Smooth muscle cell of the brain vasculature (primary cell): ENCODE data around the gene AHI1.
"Not testable (repeated sequence)": the region's sequence is repeated elsewhere in the genome, so short reads cannot be mapped to it uniquely, and the experiment has no call there.

Source experiments
- DNase-seq: peaks from one replicate; pipeline ENCODE4 v3.0.0-alpha.2; 2012; ENCODE audit warnings: low read depth, low spot score

Gene AHI1

GRCh38 chr6:135505648-135506047, 8.1 kb upstream of the AHI1 start:
- DNase-seq = no peak

- DNase-seq = no peak
Observed at GRCh38 chr6:135505222-135505621, 7.7 kb upstream of the AHI1 start.

DNA sequence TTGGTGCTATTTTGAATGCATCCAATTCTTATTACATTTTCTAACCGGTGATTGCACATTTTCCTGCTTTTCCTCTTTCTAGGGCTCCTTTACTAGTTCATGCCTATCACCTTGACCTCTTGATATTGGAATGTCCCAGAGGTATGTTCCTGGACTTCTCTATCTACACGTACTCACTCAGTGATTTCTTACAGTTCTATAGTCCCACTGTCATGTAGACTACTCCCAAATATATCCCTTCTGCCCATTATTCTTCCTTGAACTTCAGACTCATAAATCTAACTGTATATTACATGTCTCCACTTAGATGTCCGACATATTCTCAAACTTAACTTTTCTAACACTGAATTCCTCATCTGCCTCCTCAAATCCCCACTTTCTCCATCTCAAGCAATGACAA, 7.2 kb upstream of the AHI1 start:
- DNase-seq = no peak

DNA sequence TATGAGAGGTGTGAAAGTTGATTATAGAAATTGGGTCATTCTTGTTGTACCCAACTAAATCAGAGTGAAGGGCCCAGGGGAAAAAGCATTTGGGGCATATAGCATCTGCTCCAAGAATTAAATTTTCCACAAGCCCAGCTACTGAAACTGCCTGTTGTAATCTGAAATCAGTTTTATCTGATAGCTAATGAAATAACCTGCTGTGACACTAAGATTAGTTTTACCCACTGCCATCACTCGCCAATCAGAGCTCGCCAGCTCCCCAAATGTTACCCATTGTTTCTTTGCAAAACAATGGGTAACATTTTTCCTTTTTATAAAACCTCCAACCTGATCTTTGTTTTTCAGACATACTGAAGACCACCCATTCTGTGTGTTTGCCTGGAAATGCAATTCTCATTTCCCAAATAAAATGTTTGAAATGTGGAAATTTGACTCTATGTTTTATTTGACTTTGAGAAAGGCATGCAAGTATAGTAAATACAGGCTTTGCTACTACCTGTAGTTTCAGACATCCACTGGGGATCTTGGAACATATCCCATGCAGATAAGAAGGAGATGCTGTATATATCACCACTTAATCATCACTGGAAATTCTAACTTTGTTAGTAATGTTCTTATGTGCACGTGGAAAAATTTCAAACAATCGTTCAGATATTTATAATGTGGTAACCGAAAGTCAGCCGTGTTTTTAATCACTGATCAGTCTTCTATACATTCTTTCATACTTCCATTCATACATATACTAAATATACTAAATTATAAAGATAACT, 6.3 kb upstream of the AHI1 start:
- no peak for DNase-seq

DNA sequence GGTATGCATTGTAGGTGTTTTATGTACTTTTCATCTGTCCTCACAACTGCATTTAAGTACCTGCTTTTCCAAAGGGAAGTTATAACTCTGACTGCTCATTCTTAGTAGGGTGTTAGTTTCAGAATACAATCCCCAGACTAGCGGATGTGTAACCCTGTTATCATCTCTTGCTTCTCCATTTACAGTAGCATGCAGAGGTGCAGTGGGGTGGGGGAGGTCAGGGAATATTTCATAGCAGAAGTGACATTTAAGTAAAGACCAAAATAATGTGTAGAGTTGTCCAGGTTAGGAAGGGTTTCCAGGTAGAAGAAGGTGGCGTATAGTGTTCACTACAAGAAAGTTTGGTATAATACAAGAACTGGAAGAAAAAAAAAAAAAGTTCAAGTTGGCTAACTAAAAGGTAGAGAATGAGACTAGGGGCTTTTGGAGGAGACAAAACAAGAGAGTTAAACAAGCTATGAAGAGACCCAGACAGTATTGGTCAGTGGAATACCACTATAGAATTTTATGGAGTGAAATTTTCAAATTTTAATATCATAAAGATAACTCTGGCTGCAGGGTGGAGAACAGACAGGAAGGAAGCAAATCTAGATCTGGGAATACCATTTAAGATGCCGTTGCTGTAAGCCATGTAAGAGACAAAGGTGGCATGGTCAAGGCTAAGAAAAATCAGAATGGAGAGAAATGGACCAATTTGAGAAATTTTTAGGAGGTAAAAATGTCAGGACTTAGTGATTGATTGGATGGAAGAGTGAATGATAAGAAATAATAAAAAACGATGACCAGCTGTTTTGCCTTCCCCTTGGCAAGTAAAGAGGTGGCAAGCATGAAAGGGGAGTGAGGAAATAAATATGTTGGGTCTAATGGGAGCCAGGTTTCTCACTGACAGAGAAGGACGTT, 2.2 kb upstream of the AHI1 start:
- no peak for DNase-seq

DNA sequence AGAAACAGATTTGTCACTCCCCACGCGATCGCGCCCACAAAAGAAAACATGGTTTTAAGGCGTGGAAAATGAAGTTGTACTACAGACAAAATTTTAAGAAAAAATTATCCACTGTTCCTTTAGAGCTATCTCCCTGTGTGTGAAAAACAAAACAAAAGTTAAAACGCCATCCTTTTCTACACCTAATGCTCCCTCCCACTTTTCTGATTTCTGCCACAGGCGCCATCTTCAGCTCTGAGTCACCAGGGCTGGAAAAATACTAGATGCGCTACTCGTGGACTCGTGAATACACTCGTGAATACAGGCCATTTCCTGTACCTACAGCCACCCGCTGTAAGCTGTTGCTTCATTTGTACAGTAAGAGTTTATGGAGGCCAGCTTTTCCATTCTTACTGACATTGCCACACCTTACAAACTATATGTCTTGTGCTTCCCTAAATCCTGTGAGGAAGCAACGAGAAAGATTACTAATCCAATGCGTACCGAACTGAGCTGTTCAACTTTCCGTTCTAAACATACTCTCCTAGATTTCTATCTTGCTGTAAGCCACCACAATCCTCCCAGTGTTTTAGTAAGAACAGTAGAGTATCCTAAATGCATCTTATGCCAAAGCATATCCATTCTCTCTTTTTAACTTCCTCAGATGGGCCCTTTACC, 773 bp upstream of the AHI1 start:
- peak; percentile 73 for DNase-seq

- no peak for DNase-seq
Observed at GRCh38 chr6:135496800-135497411, 634 bp downstream of the AHI1 start.

DNA sequence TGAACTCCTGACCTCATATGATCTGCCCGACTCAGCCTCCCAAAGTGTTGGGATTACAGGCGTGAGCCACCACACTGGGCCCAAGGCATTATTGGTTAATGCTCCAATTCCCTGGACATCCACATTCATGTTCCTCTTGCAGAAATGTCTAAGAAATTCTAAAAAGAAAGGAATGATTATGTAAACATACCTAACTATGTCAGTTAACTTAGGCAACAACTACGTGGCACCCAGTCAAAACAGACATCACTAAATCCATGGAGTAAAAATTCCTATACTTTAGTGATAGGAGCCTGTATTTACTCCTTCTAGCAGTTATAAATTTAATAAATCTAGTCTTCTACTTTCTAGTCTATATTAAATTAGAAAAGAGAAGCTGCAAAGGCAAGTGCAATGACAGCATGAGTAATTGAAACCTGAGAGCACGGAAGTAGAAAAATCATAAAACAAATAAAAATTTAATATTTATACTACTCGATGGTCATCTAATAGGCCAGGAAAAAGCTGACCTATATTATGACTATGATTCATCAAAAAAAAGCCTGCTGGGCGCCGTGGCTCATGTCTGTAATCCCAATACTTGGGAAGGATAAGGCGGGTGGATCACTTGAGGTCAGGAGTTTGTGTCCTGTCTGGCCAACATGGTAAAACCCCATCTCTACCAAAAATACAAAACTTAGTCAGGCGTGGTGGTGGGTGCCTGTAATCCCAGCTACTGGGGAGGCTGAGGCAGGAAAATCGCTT, 4.2 kb downstream of the AHI1 start:
- DNase-seq = no peak

GRCh38 chr6:135490381-135490780, 7.2 kb downstream of the AHI1 start:
- no peak for DNase-seq

- DNase-seq = no peak
Observed at GRCh38 chr6:135488023-135488422, 9.5 kb downstream of the AHI1 start.

DNA sequence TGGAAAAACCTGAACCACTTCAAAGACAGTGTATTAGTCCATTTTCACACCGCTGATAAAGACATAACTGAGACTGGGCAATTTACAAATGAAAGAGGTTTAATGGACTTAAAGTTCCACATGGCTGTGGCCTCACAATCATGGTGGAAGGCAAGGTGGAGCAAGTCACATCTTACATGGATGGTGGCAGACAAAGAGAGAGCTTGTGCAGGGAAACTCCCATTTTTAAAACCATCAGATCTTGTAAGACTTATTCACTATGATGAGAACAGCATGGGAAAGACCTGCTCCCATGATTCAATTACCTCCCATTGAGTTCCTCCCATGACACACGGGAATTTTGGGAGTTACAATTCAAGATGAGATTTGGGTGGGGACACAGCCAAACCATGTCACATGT, 13.6 kb downstream of the AHI1 start:
- not testable (repeated sequence) for DNase-seq

DNA sequence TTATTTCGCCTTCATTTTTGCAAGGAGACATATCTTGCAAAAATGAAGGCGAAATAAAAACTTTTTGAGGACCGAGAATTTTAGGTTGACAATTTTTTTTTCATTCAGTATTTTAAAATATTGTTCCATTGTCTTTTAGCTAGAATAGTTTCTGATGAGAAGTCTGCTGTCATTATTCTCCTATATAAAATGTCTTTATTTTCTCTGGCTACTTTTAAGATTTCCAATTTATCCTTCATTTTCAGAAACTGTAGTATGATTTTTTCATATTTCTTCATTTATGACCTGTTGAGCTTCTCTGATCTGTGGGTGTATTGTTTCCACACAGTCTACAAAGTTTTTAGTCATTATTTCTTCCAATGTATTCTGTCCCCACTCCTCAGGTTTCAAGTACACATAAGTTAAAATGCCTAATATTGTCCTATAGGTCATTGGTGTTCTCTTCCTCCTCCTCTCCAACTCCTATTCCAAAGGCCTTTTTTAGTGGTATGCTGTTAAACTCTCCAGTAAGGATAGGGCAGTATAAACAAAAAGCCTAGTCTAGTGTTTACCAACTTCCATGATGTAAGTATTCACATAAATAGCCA, 15.7 kb downstream of the AHI1 start:
- no peak for DNase-seq

DNA sequence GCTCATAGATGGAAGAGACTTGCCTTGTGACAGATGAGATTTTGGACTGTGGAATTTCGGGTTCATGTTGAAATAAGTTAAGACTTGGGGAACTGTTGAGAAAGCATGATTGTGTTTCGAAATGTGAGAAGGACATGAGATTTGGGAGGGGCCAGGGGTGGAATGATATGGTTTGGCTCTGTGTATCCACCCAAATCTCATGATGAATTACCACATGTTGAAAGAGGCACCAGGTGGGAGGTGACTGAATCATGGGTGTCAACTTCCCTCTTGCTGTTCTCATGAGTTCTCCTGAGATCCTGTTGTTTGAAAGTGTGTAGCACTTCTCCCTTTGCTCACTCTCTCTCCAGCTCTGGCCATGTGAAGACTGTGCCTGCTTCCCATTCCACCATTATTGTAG, 17.9 kb downstream of the AHI1 start:
- no peak for DNase-seq

DNA sequence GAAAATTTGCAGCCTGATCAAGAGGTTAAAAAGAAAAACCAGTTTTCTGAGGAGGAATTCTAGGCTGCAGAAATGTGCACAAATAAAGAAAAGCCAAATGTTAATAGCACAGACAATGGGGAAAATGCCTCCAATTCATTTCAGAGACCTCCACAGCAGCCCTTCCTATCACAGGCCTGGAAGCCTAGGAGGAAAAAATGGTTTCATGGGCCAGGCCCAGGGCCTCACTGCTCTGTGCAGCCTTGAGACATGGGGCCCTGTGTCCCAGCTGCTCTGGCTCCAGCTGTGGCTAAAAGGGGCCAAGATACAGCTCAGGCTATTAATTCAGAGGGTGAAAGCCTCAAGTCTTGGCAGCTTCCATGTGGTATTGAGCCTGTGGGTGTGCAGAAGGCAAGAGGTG, 18.9 kb downstream of the AHI1 start:
- no peak for DNase-seq

DNA sequence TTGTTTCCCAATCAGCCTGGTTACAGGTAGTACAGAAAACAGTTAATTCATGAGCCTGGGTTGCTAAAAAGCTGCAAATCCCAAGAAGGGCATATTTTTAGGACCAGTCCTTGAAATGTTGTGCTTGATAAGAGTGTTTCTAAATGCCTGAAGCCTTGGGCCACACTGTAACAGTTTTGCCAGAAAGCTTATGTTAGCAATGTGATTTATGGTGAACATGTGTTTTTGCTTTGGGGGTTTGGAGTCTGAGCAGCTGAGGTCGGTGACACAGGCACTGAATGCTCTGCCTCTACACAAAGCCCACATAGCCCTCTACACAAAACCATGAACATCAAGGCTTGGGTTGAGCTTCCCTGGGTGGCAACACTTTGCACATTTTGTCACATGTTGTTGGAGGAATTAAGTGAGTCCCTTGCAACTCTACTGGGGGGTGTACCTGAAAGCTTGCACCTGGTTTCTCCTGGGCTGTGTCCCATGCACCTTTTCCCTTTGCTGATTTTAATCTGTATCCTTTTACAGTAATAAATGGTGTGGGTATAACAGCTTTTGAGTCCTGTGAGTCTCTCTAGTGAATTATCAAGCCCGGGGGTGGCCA, 22.2 kb downstream of the AHI1 start:
- DNase-seq = no peak

DNA sequence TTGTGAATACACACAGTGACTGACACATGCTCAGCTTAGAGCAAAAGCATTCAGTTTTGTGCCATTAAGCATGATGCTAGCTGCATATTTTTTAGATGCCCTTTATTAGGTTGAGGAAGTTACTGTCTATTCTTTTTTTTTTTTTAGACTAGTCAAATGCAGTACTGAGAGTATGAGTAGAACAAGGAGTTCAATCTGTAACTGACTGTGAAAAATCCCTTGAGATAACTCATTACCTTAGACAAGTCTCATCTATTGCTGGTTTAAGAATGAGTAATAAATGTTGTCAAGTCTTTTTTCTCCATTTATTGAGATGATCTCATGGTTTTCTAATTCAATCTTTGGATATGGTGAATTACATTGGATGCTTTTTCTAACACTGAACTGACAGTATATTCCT, 23.2 kb downstream of the AHI1 start:
- no peak for DNase-seq

GRCh38 chr6:135465903-135466302, 31.6 kb downstream of the AHI1 start:
- DNase-seq = no peak

- DNase-seq = no peak
Observed at GRCh38 chr6:135465307-135465706, 32.2 kb downstream of the AHI1 start.

DNA sequence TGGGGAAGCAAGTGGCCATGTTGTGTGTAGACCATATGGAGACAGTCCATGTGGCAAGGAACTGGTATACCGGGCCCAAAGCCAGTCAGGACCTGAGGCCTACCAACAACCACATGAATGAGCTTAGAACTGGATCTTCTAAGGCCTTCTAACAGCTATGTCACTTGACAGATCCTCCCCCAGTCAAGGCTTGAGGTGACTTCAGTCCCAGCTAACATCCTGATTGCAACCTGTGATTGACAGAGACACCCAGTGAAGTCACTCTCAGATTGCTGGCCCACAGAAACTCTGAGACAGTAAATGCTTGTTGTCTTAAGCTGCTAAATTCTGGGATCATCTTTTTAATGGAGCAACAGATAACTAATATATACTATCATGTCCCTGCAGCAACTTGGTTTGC, 32.9 kb downstream of the AHI1 start:
- DNase-seq = no peak

DNA sequence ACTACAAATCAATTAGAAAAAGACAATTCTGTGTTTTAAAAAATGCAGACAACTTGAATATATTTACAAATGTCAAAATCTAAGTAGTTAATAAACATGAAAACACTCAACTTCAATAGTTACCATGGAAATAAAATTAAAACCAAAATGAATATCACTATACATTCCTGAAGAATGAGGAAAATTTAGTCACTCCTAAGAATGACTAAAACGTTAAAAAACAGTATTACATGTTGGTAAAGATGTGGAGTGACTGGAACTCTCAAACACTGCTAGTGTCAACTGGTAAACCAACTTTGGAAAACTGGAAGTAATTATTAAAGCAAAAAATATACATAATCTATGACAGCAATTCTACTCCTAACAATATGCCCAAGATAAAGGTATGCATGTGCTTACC, 36.3 kb downstream of the AHI1 start:
- DNase-seq = no peak

GRCh38 chr6:135458051-135458450, 39.5 kb downstream of the AHI1 start:
- no peak for DNase-seq
